ENCODE data around the gene SNED1. TPM values are rescaled to one million over a fixed set of nuclear protein-coding genes. Genes with fewer than 3 reads are reported as not detected.

The SNED1 gene
- polyA plus RNA-seq, 3 donors = 0.02 to 3.4 (median 0.12) TPM

DNA sequence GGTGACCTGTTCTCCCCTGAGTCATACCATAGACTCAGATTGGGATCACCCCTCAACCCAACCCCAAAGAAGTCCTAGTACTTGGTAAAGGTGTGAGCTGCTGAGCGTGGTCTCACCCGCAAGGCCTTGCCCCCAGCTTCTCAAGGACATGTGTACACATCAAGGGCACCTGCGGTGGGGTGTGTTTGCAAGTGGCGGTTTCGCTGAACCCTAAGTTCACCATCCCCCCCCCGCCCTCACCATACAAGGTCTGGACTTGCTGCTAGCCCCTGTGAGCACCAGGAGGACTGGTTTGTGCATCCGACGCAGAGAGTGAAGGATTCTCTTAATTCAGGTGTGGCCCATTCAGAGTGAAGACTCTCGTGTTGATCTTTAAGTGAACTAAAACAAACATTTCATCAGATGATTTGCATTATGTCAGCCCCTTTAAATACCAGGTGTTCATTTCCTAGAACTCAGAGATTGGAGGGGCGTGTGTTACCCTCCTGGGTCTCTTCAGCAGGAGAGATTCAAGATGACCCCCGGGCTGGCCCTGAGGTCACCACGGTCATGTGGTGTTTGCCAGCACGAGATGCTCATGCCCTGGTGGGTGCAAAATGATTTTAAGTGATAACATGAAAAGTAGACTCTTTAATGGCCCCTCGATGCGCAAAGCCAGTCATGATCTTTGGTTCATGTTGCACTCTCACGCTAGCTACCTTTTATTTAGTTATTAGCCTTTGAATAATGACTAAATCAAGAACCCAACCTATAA is 75.8 kb downstream of the SNED1 start:
- Mint-ChIP-seq H3K36me3 (peaks cover 16 to 17% of the 10 kb centered on the region in 2 donors), H3K4me1 (no peaks in the 10 kb centered on the region), H3K4me3 (no peak overlapping the region), H3K27ac (peak overlapping the region in 1 of 7 donors; percentile 12), H3K9me3 (peaks cover 0 to 2% (median 0%) of the 10 kb centered on the region in 7 donors), H3K27me3 (ENCODE audit: low read depth in 3 of 3) (peaks cover 0 to 7% (median 4%) of the 10 kb centered on the region in 3 donors)
- Histone ChIP-seq H2AFZ (ENCODE audit: insufficient read depth, low read depth, low read length, poor library complexity, severe bottlenecking) (no peak overlapping the region), H3K4me2 (replicated peaks; ENCODE audit: extremely low read depth, low read length, poor library complexity, severe bottlenecking) (no peak overlapping the region), H3K27me3 (ENCODE audit: control insufficient read depth in 2 of 2, insufficient read depth in 2 of 2, low read length in 2 of 2) (no peaks in the 10 kb centered on the region), H3K4me3 (replicated peaks in 1 of 3; ENCODE audit: low read depth in 2 of 3, low read length in 3 of 3) (no peak overlapping the region), H4K20me1 (ENCODE audit: insufficient read depth, low read length) (no peaks in the 10 kb centered on the region), H3K36me3 (replicated peaks in 1 of 2; ENCODE audit: control insufficient read depth in 1 of 2, insufficient read depth in 2 of 2, low read length in 2 of 2) (peaks cover 4 to 18% of the 10 kb centered on the region in 2 donors), H3K9me3 (replicated peaks in 1 of 2; ENCODE audit: control insufficient read depth in 1 of 2, insufficient read depth in 1 of 2, low read length in 2 of 2) (no peaks in the 10 kb centered on the region), H3K27ac (ENCODE audit: low read depth in 1 of 2, low read length in 2 of 2) (no peak overlapping the region), H3K4me1 (ENCODE audit: control insufficient read depth in 1 of 2, insufficient read depth in 2 of 2, low read length in 2 of 2) (no peaks in the 10 kb centered on the region), H3K79me2 (ENCODE audit: insufficient read depth, low read length) (no peaks in the 10 kb centered on the region), H3K9ac (ENCODE audit: insufficient read depth, low read length, poor library complexity, severe bottlenecking) (no peak overlapping the region)
- intact Hi-C loops (cut with micrococcal nuclease) = no loop called here
- 100% methylated on average over 7 of the region's 16 CpGs for WGBS (ENCODE audit: insufficient coverage)
- no peak for TF ChIP-seq CTCF (IDR thresholded peaks at IDR 0.05)
- no peak for DNase-seq

GRCh38 chr2:241074901-241075540 is 76.6 kb downstream of the SNED1 start:
- no peak for DNase-seq
- peaks cover 4 to 18% of the 10 kb centered on the region in 2 donors for H3K36me3 ChIP-seq (replicated peaks in 1 of 2; ENCODE audit: control insufficient read depth in 1 of 2, insufficient read depth in 2 of 2, low read length in 2 of 2)
- H2AFZ ChIP-seq (ENCODE audit: insufficient read depth, low read depth, low read length, poor library complexity, severe bottlenecking) = no peak overlapping the region
- H3K27ac ChIP-seq (ENCODE audit: low read depth in 1 of 2, low read length in 2 of 2) = no peak overlapping the region
- Mint-ChIP-seq H3K27ac (no peak overlapping the region), H3K4me3 (no peak overlapping the region), H3K9me3 (peaks cover 0 to 2% (median 0%) of the 10 kb centered on the region in 7 donors), H3K36me3 (peaks cover 16 to 17% of the 10 kb centered on the region in 2 donors), H3K4me1 (no peaks in the 10 kb centered on the region), H3K27me3 (ENCODE audit: low read depth in 3 of 3) (peaks cover 0 to 7% (median 4%) of the 10 kb centered on the region in 3 donors)
- H3K27me3 ChIP-seq (ENCODE audit: control insufficient read depth in 2 of 2, insufficient read depth in 2 of 2, low read length in 2 of 2) = no peaks in the 10 kb centered on the region
- WGBS (ENCODE audit: insufficient coverage) = 96% methylated on average over 12 of the region's 16 CpGs
- no peaks in the 10 kb centered on the region for H3K79me2 ChIP-seq (ENCODE audit: insufficient read depth, low read length)
- H3K9me3 ChIP-seq (replicated peaks in 1 of 2; ENCODE audit: control insufficient read depth in 1 of 2, insufficient read depth in 1 of 2, low read length in 2 of 2) = no peaks in the 10 kb centered on the region
- no peaks in the 10 kb centered on the region for H3K4me1 ChIP-seq (ENCODE audit: control insufficient read depth in 1 of 2, insufficient read depth in 2 of 2, low read length in 2 of 2)
- TF ChIP-seq CTCF (IDR thresholded peaks at IDR 0.05) = no peak
- intact Hi-C loops (cut with micrococcal nuclease) = no loop called here
- H3K4me3 ChIP-seq (replicated peaks in 1 of 3; ENCODE audit: low read depth in 2 of 3, low read length in 3 of 3) = no peak overlapping the region
- no peak overlapping the region for H3K4me2 ChIP-seq (replicated peaks; ENCODE audit: extremely low read depth, low read length, poor library complexity, severe bottlenecking)
- H4K20me1 ChIP-seq (ENCODE audit: insufficient read depth, low read length) = no peaks in the 10 kb centered on the region
- H3K9ac ChIP-seq (ENCODE audit: insufficient read depth, low read length, poor library complexity, severe bottlenecking) = no peak overlapping the region

Measured in CD14-positive monocyte (primary cell).